HEK293T (cell line): Measurements from ENCODE around the gene TXLNB.

Experiments
- ARNT ChIP-seq: fragments of 450-650 bp; IDR thresholded peaks from 2 replicates; pipeline ENCODE4 v1.6.1; 2017; ENCODE audit warnings: mild to moderate bottlenecking
- HDGF ChIP-seq: fragments of 450-650 bp; IDR thresholded peaks from 2 replicates; pipeline ENCODE4 v1.6.1; 2017; ENCODE audit warnings: antibody characterized with exemption, borderline replicate concordance
- SUZ12 ChIP-seq: fragments of 450-650 bp; IDR thresholded peaks from 2 replicates; pipeline ENCODE4 v1.6.1; 2016; ENCODE audit warnings: mild to moderate bottlenecking

- no peak for TF ChIP-seq SUZ12
- TF ChIP-seq HDGF, result no peak
- no peak for TF ChIP-seq ARNT
Observed at GRCh38 chr6:139236105-139236504, 55.7 kb downstream of the TXLNB start.
